Sigmoid colon (tissue), 7 donors: ENCODE measurements around the gene HPS1. TPM values are rescaled to one million over a fixed set of nuclear protein-coding genes. Genes with fewer than 3 reads are reported as not detected.

Experiments used
- DNase-seq: peaks from one replicate; pipeline ENCODE4 v3.0.0-alpha.2; 2019
- H3K27ac ChIP-seq, 4 donors: fragments of 200-600 bp; sonication (generic); one replicate each; pipeline ENCODE4 v1.5.1; 2016 to 2019; ENCODE audit warnings: mild to moderate bottlenecking in 1 of 4
- H3K27me3 ChIP-seq, 3 donors: fragments of 200-600 bp; sonication (generic); one replicate each; pipeline ENCODE4 v1.5.1; 2019; ENCODE audit warnings: mild to moderate bottlenecking in 1 of 3
- H3K36me3 ChIP-seq, 4 donors: fragments of 200-600 bp; sonication (generic); one replicate each; pipeline ENCODE4 v1.5.1; 2016 to 2019
- H3K4me1 ChIP-seq, 4 donors: fragments of 200-600 bp; sonication (generic); one replicate each; pipeline ENCODE4 v1.5.1; 2017 to 2019
- H3K4me3 ChIP-seq, 4 donors: fragments of 200-600 bp; sonication (generic); one replicate each; pipeline ENCODE4 v1.5.1; 2017 to 2019; ENCODE audit warnings: mild to moderate bottlenecking in 2 of 4, moderate library complexity in 1 of 4
- H3K9me3 ChIP-seq, 4 donors: fragments of 200-600 bp in 3 of 4; sonication (generic) in 3 of 4; one replicate each; pipeline versions ENCODE4 v1.5.1 to v1.6.1; 2013 to 2019
- CTCF ChIP-seq, 4 experiments: fragments of 450-650 bp in 3 of 4; fragments of 200-600 bp in 1 of 4; IDR thresholded peaks; one replicate each; pipeline ENCODE4 v1.5.1; 2016 to 2019; ENCODE audit warnings: antibody characterized with exemption in 4 of 4, mild to moderate bottlenecking in 3 of 4, moderate library complexity in 2 of 4
- EP300 ChIP-seq, 4 donors: sonication (generic); formaldehyde crosslinking; IDR thresholded peaks; one replicate each; pipeline ENCODE4 v1.6.1; 2017; ENCODE audit warnings: antibody characterized with exemption in 4 of 4
- POLR2A ChIP-seq, 2 donors: fragments of 450-650 bp; IDR thresholded peaks; one replicate each; pipeline ENCODE4 v1.6.1; 2016; ENCODE audit warnings: antibody characterized with exemption in 2 of 2, mild to moderate bottlenecking in 2 of 2, moderate library complexity in 2 of 2
- POLR2AphosphoS5 ChIP-seq, 4 donors: sonication (generic); formaldehyde crosslinking; IDR thresholded peaks; one replicate each; pipeline ENCODE4 v1.6.1; 2017; ENCODE audit warnings: antibody characterized with exemption in 4 of 4
- WGBS, 2 donors: extraction: QIAGEN DNeasy Blood & Tissue Kit; methylation state at CpG; one replicate each; pipeline ENCODE4 v1.1.7; 2013; 5-methylcytosine and 5-hydroxymethylcytosine counted together
- intact Hi-C: fragments of 100-400 bp; cut with DNase I; formaldehyde crosslinking; loops from one replicate; pipeline ENCODE4 v1.15.1; 2023
- polyA plus RNA-seq, 3 donors: library from polyadenylated mRNA; stranded (reverse); fragments of 200-250 nt; gene quantifications; one replicate each; pipeline ENCODE4 v1.2.3, GENCODE V29; 2013
- small RNA-seq, 3 donors: library from RNA; depleted of rRNA; stranded (forward); fragments of <200 nt; gene quantifications; one replicate each; pipeline ENCODE3, GENCODE V24; 2016
- total RNA-seq, 4 donors: library from RNA; depleted of rRNA; stranded (reverse); fragments of >200 nt; gene quantifications; one replicate each; pipeline ENCODE4 v1.1.0, GENCODE V29; 2016
- donor health status: healthy with polysubstance abuse.
- donor health status: Bipolar disorder and iron deficiency.
- donor health status: healthy.

HPS1 gene
- total and polyA plus RNA-seq, 7 donors = 44.7 to 93.1 (median 70.7) TPM

GRCh38 chr10:98367604-98368451, 78.9 kb downstream of the HPS1 start:
- Histone ChIP-seq H3K9me3 (no peaks in the 10 kb centered on the region), H3K4me1 (no peaks in the 10 kb centered on the region), H3K4me3 (no peak overlapping the region), H3K36me3 (no peaks in the 10 kb centered on the region), H3K27ac (no peak overlapping the region), H3K27me3 (no peaks in the 10 kb centered on the region)
- TF ChIP-seq POLR2A (IDR thresholded peaks at IDR 0.05) = no peak
- no peak for TF ChIP-seq CTCF (IDR thresholded peaks at IDR 0.05)
- TF ChIP-seq POLR2AphosphoS5 (IDR thresholded peaks at IDR 0.05) = no peak
- TF ChIP-seq EP300 (IDR thresholded peaks at IDR 0.05) = no peak
- whole genome bisulfite sequencing, 2 donors = 91 to 93% methylated on average over 19 of the region's 19 CpGs
- intact Hi-C loops = no loop called here
- no peak for DNase-seq

Small RNA genes within 50 kb of the gene (small RNA-seq; reads per million reads assigned to genes)
- gene MIR4685 = 0 to 0.22 (median 0.06) reads per million in 3 donors

Other genes with a start within 250 kb of the HPS1 start
- 10 to 100 TPM in 3 of 4 donors, 1 to 10 TPM in 1; 6.7 to 15.8 (median 11.3) TPM for gene LOXL4, start 178.7 kb downstream of the HPS1 start, total RNA-seq
- 1 to 10 TPM in 2 of 3 donors, not detected in 1; 1.1 to 1.8 TPM for gene LOXL4, start 178.7 kb downstream of the HPS1 start, polyA plus RNA-seq
- gene PYROXD2, start 31.8 kb downstream of the HPS1 start, total RNA-seq = 10 to 100 TPM in 1 of 4 donors, 1 to 10 TPM in 3; 4.4 to 11.9 (median 9.7) TPM
- 1 to 10 TPM in 2 of 3 donors, under 1 TPM in 1; 0.60 to 8.0 (median 2.3) TPM for gene PYROXD2, start 31.8 kb downstream of the HPS1 start, polyA plus RNA-seq